H1 (cell line): ENCODE measurements around the gene IQCM. TPM values are rescaled to one million over a fixed set of nuclear protein-coding genes. Genes with fewer than 3 reads are reported as not detected.

Experiments
- CTCF ChIA-PET: fragments of 300-600 bp; sonication (Branson Sonifier 250); formaldehyde crosslinking; loops from one replicate; lab custom pipeline; 2021; ENCODE audit not compliant: partially characterized antibody; lab: Charles Lee
- POLR2A ChIA-PET: fragments of 300-600 bp; sonication (Branson Sonifier 250); formaldehyde crosslinking; loops from one replicate; lab custom pipeline; 2021; ENCODE audit warnings: inconsistent platforms; ENCODE audit not compliant: partially characterized antibody; lab: Charles Lee
- DNase-seq, 2 experiments: peaks; one replicate each; pipeline versions ENCODE4 v3.0.0 to v3.0.0-alpha.2; 2010 to 2022; ENCODE audit warnings: low spot score in 2 of 2, low read depth in 1 of 2, mixed read lengths in 1 of 2
- FAIRE-seq: peaks from 2 replicates; lab custom pipeline; 2011; peaks lifted over from hg19 to GRCh38; lab: Jason Lieb, UNC
- H2AFZ ChIP-seq: 2 replicates; pipeline ENCODE4 v1.8.1; 2012; ENCODE audit warnings: low read length, inconsistent platforms
- H2AK5ac ChIP-seq: 2 replicates; pipeline ENCODE4 v1.6.1; 2013; ENCODE audit warnings: low read depth, low read length
- H2BK120ac ChIP-seq: replicated peaks from 2 replicates; pipeline ENCODE3; 2013; ENCODE audit warnings: low read depth, low read length, inconsistent platforms
- H2BK12ac ChIP-seq: 2 replicates; pipeline ENCODE4 v1.6.1; 2013; ENCODE audit warnings: low read depth, low read length
- H2BK15ac ChIP-seq: 2 replicates; pipeline ENCODE4 v1.6.1; 2013; ENCODE audit warnings: low read length
- H2BK20ac ChIP-seq: 2 replicates; pipeline ENCODE4 v1.6.1; 2013; ENCODE audit warnings: low read length
- H2BK5ac ChIP-seq: 2 replicates; pipeline ENCODE4 v1.6.1; 2013; ENCODE audit warnings: low read depth, low read length
- H3K14ac ChIP-seq: 2 replicates; pipeline ENCODE4 v1.6.1; 2013; ENCODE audit warnings: inconsistent platforms; ENCODE audit not compliant: insufficient read length
- H3K18ac ChIP-seq: 2 replicates; pipeline ENCODE4 v1.6.1; 2013; ENCODE audit warnings: low read length; ENCODE audit errors: extremely low read depth
- H3K23ac ChIP-seq: 2 replicates; pipeline ENCODE4 v1.6.1; 2013; ENCODE audit warnings: inconsistent platforms; ENCODE audit not compliant: insufficient read length
- H3K23me2 ChIP-seq: 2 replicates; pipeline ENCODE4 v1.6.1; 2013; ENCODE audit warnings: low read depth, low read length
- H3K27ac ChIP-seq: 2 replicates; pipeline ENCODE4 v1.6.1; 2011; ENCODE audit warnings: low read depth, low read length, inconsistent platforms
- H3K27me3 ChIP-seq, 4 experiments: replicated peaks in 1 of 4; 1 replicate in 1 of 4; 2 replicates in 3 of 4; pipeline versions ENCODE4 v1.6.1 to v1.8.1; 2011 to 2013; ENCODE audit warnings: low read length in 3 of 4, mild to moderate bottlenecking in 3 of 4, inconsistent platforms in 2 of 4, mixed read lengths in 2 of 4, moderate library complexity in 1 of 4; ENCODE audit not compliant: control insufficient read depth in 3 of 4, insufficient read depth in 3 of 4; ENCODE audit errors: extremely low read depth in 1 of 4
- H3K36me3 ChIP-seq, 4 experiments: 2 replicates each; pipeline versions ENCODE4 v1.6.1 to v1.8.1; 2011 to 2013; ENCODE audit warnings: mild to moderate bottlenecking in 4 of 4, low read length in 3 of 4, moderate library complexity in 2 of 4, control low read depth in 1 of 4, inconsistent platforms in 1 of 4; ENCODE audit not compliant: insufficient read depth in 4 of 4, control insufficient read depth in 2 of 4
- H3K4ac ChIP-seq: replicated peaks from 2 replicates; pipeline ENCODE3; 2013; ENCODE audit warnings: low read length, low read depth, mixed read lengths, inconsistent platforms; ENCODE audit not compliant: insufficient read length
- H3K4me1 ChIP-seq, 4 experiments: replicated peaks in 1 of 4; 1 replicate in 1 of 4; 2 replicates in 3 of 4; pipeline versions ENCODE4 v1.6.1 to v1.8.1; 2011 to 2013; ENCODE audit warnings: low read length in 3 of 4, inconsistent platforms in 2 of 4, mixed read lengths in 1 of 4; ENCODE audit not compliant: insufficient read depth in 4 of 4, control insufficient read depth in 3 of 4
- H3K4me2 ChIP-seq, 2 experiments: 2 replicates each; pipeline versions ENCODE4 v1.6.1 to v1.8.1; 2011 to 2013; ENCODE audit warnings: low read depth in 2 of 2, low read length in 2 of 2, control low read depth in 1 of 2, inconsistent platforms in 1 of 2, mild to moderate bottlenecking in 1 of 2; ENCODE audit not compliant: insufficient read depth in 1 of 2
- H3K4me3 ChIP-seq, 4 experiments: fragments of 200-600, 300-600 bp in 1 of 4; sonication (generic), shearing (Covaris generic), sonication (Bioruptor Twin) in 1 of 4; 2 replicates each; pipeline versions ENCODE4 v1.5.1 to v1.8.1; 2011 to 2016; ENCODE audit warnings: low read length in 4 of 4, low read depth in 3 of 4, control low read depth in 2 of 4, inconsistent platforms in 2 of 4, mild to moderate bottlenecking in 2 of 4, mixed read lengths in 1 of 4, moderate library complexity in 1 of 4; ENCODE audit not compliant: insufficient read depth in 2 of 4; ENCODE audit errors: extremely low read depth in 1 of 4
- H3K56ac ChIP-seq: replicated peaks from 2 replicates; pipeline ENCODE3; 2013; ENCODE audit warnings: low read depth, mild to moderate bottlenecking, mixed read lengths, low read length, inconsistent platforms; ENCODE audit not compliant: insufficient read length
- H3K79me1 ChIP-seq: 2 replicates; pipeline ENCODE4 v1.6.1; 2013; ENCODE audit warnings: low read depth, low read length, control low read depth
- H3K79me2 ChIP-seq, 2 experiments: 2 replicates each; pipeline versions ENCODE4 v1.6.1 to v1.8.1; 2012 to 2013; ENCODE audit warnings: low read length in 2 of 2, mild to moderate bottlenecking in 2 of 2, inconsistent platforms in 1 of 2; ENCODE audit not compliant: insufficient read depth in 2 of 2, control insufficient read depth in 1 of 2
- H3K9ac ChIP-seq, 4 experiments: replicated peaks in 1 of 4; 1 replicate in 1 of 4; 2 replicates in 3 of 4; pipeline versions ENCODE4 v1.6.1 to v1.8.1; 2011 to 2013; ENCODE audit warnings: low read depth in 3 of 4, low read length in 3 of 4, control low read depth in 2 of 4, mild to moderate bottlenecking in 2 of 4, moderate library complexity in 2 of 4, inconsistent platforms in 1 of 4; ENCODE audit errors: extremely low read depth in 1 of 4
- H3K9me3 ChIP-seq, 2 experiments: 2 replicates each; pipeline versions ENCODE4 v1.6.1 to v1.8.1; 2012 to 2013; ENCODE audit warnings: mild to moderate bottlenecking in 2 of 2, moderate library complexity in 2 of 2, control low read depth in 1 of 2, inconsistent platforms in 1 of 2, low read depth in 1 of 2, low read length in 1 of 2, mixed read lengths in 1 of 2; ENCODE audit not compliant: insufficient read depth in 2 of 2
- H4K20me1 ChIP-seq, 2 experiments: replicated peaks in 1 of 2; 2 replicates each; pipeline versions ENCODE3 to v1.8.1; 2011 to 2013; ENCODE audit warnings: inconsistent platforms in 2 of 2, low read length in 2 of 2, mild to moderate bottlenecking in 1 of 2; ENCODE audit not compliant: insufficient read depth in 2 of 2, control insufficient read depth in 1 of 2
- H4K5ac ChIP-seq: 2 replicates; pipeline ENCODE4 v1.6.1; 2013; ENCODE audit warnings: low read length, low read depth, mixed read lengths, inconsistent platforms; ENCODE audit not compliant: insufficient read length
- H4K8ac ChIP-seq: 2 replicates; pipeline ENCODE4 v1.8.0; 2013; ENCODE audit warnings: mild to moderate bottlenecking, moderate library complexity, low read length, inconsistent platforms; ENCODE audit not compliant: insufficient read depth; ENCODE audit errors: extremely low read depth
- H4K91ac ChIP-seq: replicated peaks from 2 replicates; pipeline ENCODE3; 2013; ENCODE audit warnings: low read length, mixed read lengths, inconsistent platforms; ENCODE audit not compliant: insufficient read length
- TAF7 ChIP-seq: optimal IDR thresholded peaks from 2 replicates; pipeline ENCODE3; 2011; ENCODE audit warnings: low read depth, mild to moderate bottlenecking, inconsistent platforms, low read length, moderate library complexity, borderline replicate concordance
- WGBS, 2 experiments: shearing (Covaris generic) in 1 of 2; methylation state at CpG; one replicate each; pipeline versions ENCODE4 v1.1.6 to v1.1.7; 2013 to 2015; ENCODE audit warnings: low lambda C conversion rate in 2 of 2, mixed read lengths in 2 of 2, inconsistent platforms in 1 of 2, low coverage in 1 of 2, missing lambda C conversion rate in 1 of 2; ENCODE audit not compliant: insufficient replicate concordance in 2 of 2, insufficient coverage in 1 of 2, insufficient read length in 1 of 2; ENCODE audit errors: extremely low coverage in 1 of 2, missing lambda C conversion rate in 1 of 2; 5-methylcytosine and 5-hydroxymethylcytosine counted together
- polyA plus RNA-seq, 7 experiments: library from polyadenylated mRNA; depleted of rRNA in 3 of 7; stranded (reverse) in 5 of 7; unstranded in 2 of 7; fragments of >200 nt in 5 of 7; fragments of 200-250 nt in 2 of 7; gene quantifications; 1 replicate in 5 of 7; 2 replicates in 1 of 7; 4 replicates in 1 of 7; pipeline versions ENCODE4 v1.2.1 to v1.2.3, GENCODE V29; 2011 to 2013; ENCODE audit warnings: missing spikeins in 2 of 7, mixed read lengths in 2 of 7
- total RNA-seq: library from RNA; stranded (reverse); fragmentation: NEBNext Ultra II Directional; extraction: Animal tissue kit (Norgen Biotek cat#: 25700); gene quantifications from 2 replicates; pipeline ENCODE4 v1.2.1, GENCODE V29; 2021

IQCM gene
- total and polyA plus RNA-seq, 2 of the 8 experiments (the other 6 are each of a cell fraction or from before 2014, with no cell fraction given), result not detected

- TF ChIP-seq TAF7, result no peak
- POLR2A ChIA-PET, result no interaction called here
These were observed 260.5 kb downstream of the IQCM start for GRCh38 chr4:149555146-149555545.

More at GRCh38 chr4:149555146-149555545, 260.5 kb downstream of the IQCM start:
- Histone ChIP-seq H2BK120ac (no peak overlapping the region), H2BK15ac (no peak overlapping the region), H3K4me2 (no peak overlapping the region), H3K4me1 (no peaks in the 10 kb centered on the region), H2AFZ (no peak overlapping the region), H3K9me3 (0 out of 4 replicates have a peak, but pooled peaks cover 0 to 4% of the 10 kb centered on the region in 2 experiments), H3K27ac (no peak overlapping the region), H3K4ac (no peak overlapping the region), H3K36me3 (no peaks in the 10 kb centered on the region), H3K56ac (no peak overlapping the region), H3K27me3 (no peaks in the 10 kb centered on the region), H4K91ac (no peak overlapping the region), H3K79me2 (no peaks in the 10 kb centered on the region), H2AK5ac (no peak overlapping the region), H4K5ac (no peak overlapping the region), H3K18ac (no peak overlapping the region), H3K14ac (no peak overlapping the region), H2BK5ac (no peak overlapping the region), H2BK20ac (no peak overlapping the region), H4K20me1 (no peaks in the 10 kb centered on the region), H3K79me1 (no peaks in the 10 kb centered on the region), H2BK12ac (no peak overlapping the region), H4K8ac (no peak overlapping the region), H3K4me3 (no peak overlapping the region), H3K9ac (no peak overlapping the region), H3K23me2 (no peaks in the 10 kb centered on the region), H3K23ac (no peak overlapping the region)
- no peak for FAIRE-seq
- DNase-seq, result no peak
- WGBS, 2 experiments, result 89% methylated on average over 1 of the region's 1 CpG; no CpG with 5 or more reads in 1 of the 2 experiments
- CTCF ChIA-PET, result no interaction called here
